GM12878 (cell line): ENCODE measurements around the gene DNAJC15. TPM values are rescaled to one million over a fixed set of nuclear protein-coding genes. Genes with fewer than 3 reads are reported as not detected.

Experiments used
- ATAC-seq: fragments of 200-7000 bp; cut with Tn5 transposase; 3 replicates; pipeline ENCODE4 v1.9.1; 2020; ENCODE audit warnings: mild to moderate bottlenecking, moderate library complexity
- BruUV-seq: library from RNA; stranded (reverse); fragments of 400-500 nt; replicated peaks from 2 replicates; lab custom pipeline; 2021; lab: Mats Ljungman, UMichigan
- CTCF ChIA-PET: fragments of 300-600 bp; sonication (Branson Sonifier 250); formaldehyde crosslinking; extraction: SDS; loops from one replicate; lab custom pipeline; 2021; ENCODE audit warnings: inconsistent platforms; lab: Yijun Ruan, JAX
- POLR2A ChIA-PET: fragments of 350-600 bp; formaldehyde crosslinking; extraction: SDS; loops from one replicate; lab custom pipeline; 2021; ENCODE audit warnings: inconsistent platforms; lab: Charles Lee
- RAD21 ChIA-PET: fragments of 300-600 bp; sonication (Branson Sonifier 250); formaldehyde crosslinking; loops from one replicate; lab custom pipeline; 2023; ENCODE audit warnings: antibody characterized with exemption; ENCODE audit not compliant: unreplicated experiment; lab: Charles Lee
- SMC1A ChIA-PET: fragments of 300-600 bp; sonication (Branson Sonifier 250); formaldehyde crosslinking; loops from one replicate; lab custom pipeline; 2023; ENCODE audit not compliant: unreplicated experiment, uncharacterized antibody; lab: Charles Lee
- DNase-seq: peaks from one replicate; pipeline ENCODE4 v3.0.0-alpha.2; 2011; ENCODE audit warnings: low read depth, low spot score
- FAIRE-seq: peaks from 3 replicates; lab custom pipeline; 2011; peaks lifted over from hg19 to GRCh38; lab: Jason Lieb, UNC
- H2AFZ ChIP-seq: 2 replicates; pipeline ENCODE4 v1.6.0; 2011; ENCODE audit warnings: low read depth, low read length, control low read depth; ENCODE audit not compliant: control insufficient read depth
- H3K27ac ChIP-seq: 2 replicates; pipeline ENCODE4 v1.5.1; 2011; ENCODE audit warnings: control low read depth; ENCODE audit not compliant: control insufficient read depth, insufficient read depth
- H3K27me3 ChIP-seq, 2 experiments: replicated peaks in 1 of 2; 2 replicates each; pipeline versions ENCODE4 v1.6.0 to v1.6.1; 2011; ENCODE audit warnings: low read length in 1 of 2; ENCODE audit not compliant: control insufficient read depth in 2 of 2, insufficient read depth in 2 of 2
- H3K36me3 ChIP-seq, 2 experiments: 2 replicates each; pipeline ENCODE4 v1.5.1; 2011; ENCODE audit warnings: low read length in 1 of 2; ENCODE audit not compliant: control insufficient read depth in 2 of 2, insufficient read depth in 2 of 2
- H3K4me1 ChIP-seq: 2 replicates; pipeline ENCODE4 v1.6.1; 2011; ENCODE audit warnings: mild to moderate bottlenecking, low read length, moderate library complexity, mixed read lengths; ENCODE audit not compliant: control insufficient read depth, insufficient read depth
- H3K4me2 ChIP-seq: 2 replicates; pipeline ENCODE4 v1.6.0; 2011; ENCODE audit warnings: control low read depth; ENCODE audit not compliant: control insufficient read depth, insufficient read depth
- H3K4me3 ChIP-seq: fragments of 200-600 bp; sonication (generic); 2 replicates; pipeline ENCODE4 v1.5.1; 2016
- H3K79me2 ChIP-seq: 2 replicates; pipeline ENCODE4 v1.6.0; 2011; ENCODE audit warnings: low read length; ENCODE audit not compliant: control insufficient read depth, insufficient read depth
- H3K9ac ChIP-seq: 2 replicates; pipeline ENCODE4 v1.8.0; 2011; ENCODE audit warnings: low read length, control low read depth, mixed read lengths; ENCODE audit not compliant: control insufficient read depth, insufficient read depth
- H3K9me3 ChIP-seq: replicated peaks from 3 replicates; pipeline ENCODE4 v1.5.1; 2011; ENCODE audit warnings: mild to moderate bottlenecking, low read length; ENCODE audit not compliant: control insufficient read depth, insufficient read depth
- H4K20me1 ChIP-seq: 2 replicates; pipeline ENCODE4 v1.6.0; 2011; ENCODE audit not compliant: control insufficient read depth, insufficient read depth
- MYB ChIP-seq: fragments of 150-350 bp; IDR thresholded peaks from 2 replicates; pipeline ENCODE4 v1.6.1; 2014; ENCODE audit warnings: mild to moderate bottlenecking, low read depth, low read length, borderline replicate concordance
- SP1 ChIP-seq: IDR thresholded peaks from one replicate; pipeline ENCODE4 v1.6.1; 2011; ENCODE audit warnings: low read depth, low read length
- SUZ12 ChIP-seq: fragments of 200-600 bp; sonication (generic); IDR thresholded peaks from one replicate; pipeline ENCODE4 v1.6.1; 2018; ENCODE audit warnings: antibody characterized with exemption, mild to moderate bottlenecking; ENCODE audit not compliant: unreplicated experiment
- TBL1XR1 ChIP-seq: IDR thresholded peaks from 2 replicates; pipeline ENCODE4 v1.6.1; 2012; ENCODE audit warnings: low read depth, low read length, improper control_type of control experiment
- WGBS: methylation state at CpG from one replicate; pipeline ENCODE4 v1.1.6; 2016; ENCODE audit warnings: low lambda C conversion rate; ENCODE audit not compliant: insufficient replicate concordance, insufficient coverage; ENCODE audit errors: missing lambda C conversion rate; 5-methylcytosine and 5-hydroxymethylcytosine counted together
- in situ Hi-C: fragments of 300-500 bp; cut with MboI; formaldehyde crosslinking; loops from 9 replicates; pipeline ENCODE4 v1.14.3; 2018; ENCODE audit warnings: mixed read lengths
- intact Hi-C: fragments of 100-400 bp; cut with micrococcal nuclease; formaldehyde crosslinking; loops from one replicate; pipeline ENCODE4 v1.14.2; 2022; ENCODE audit not compliant: unreplicated experiment
- polyA plus RNA-seq, 11 experiments: library from polyadenylated mRNA; depleted of rRNA in 4 of 11; unstranded in 6 of 11; stranded (reverse) in 5 of 11; fragments of >200 nt; fragmentation: Nextera tagmentation in 4 of 11; fragmentation: Illumina TruSeq in 1 of 11; extraction: Ambion mirVana in 4 of 11; extraction: Trizol in 1 of 11; gene quantifications; 1 replicate in 1 of 11; 2 replicates in 10 of 11; pipeline versions ENCODE4 v1.2.1 to v1.2.3, GENCODE V29; 2011 to 2016; ENCODE audit warnings: inconsistent platforms in 2 of 11, missing spikeins in 2 of 11, low read depth in 1 of 11
- total RNA-seq, 4 experiments: library from RNA; depleted of rRNA in 3 of 4; stranded (reverse); fragments of >200 nt in 3 of 4; fragmentation: Illumina TruSeq in 1 of 4; extraction: Trizol in 1 of 4; gene quantifications; 2 replicates each; pipeline versions ENCODE4 v1.2.1 to v1.2.3, GENCODE V29; 2013 to 2021
- TF ChIP-seq, protein P1 (sequence below), 3 experiments: IDR thresholded peaks in 2 of 3; conservative IDR thresholded peaks in 1 of 3; 2 replicates each; pipeline ENCODE4 v1.5.1; 2011; ENCODE audit warnings: low read depth in 3 of 3, low read length in 3 of 3, mild to moderate bottlenecking in 3 of 3, control low read depth in 2 of 3, moderate library complexity in 2 of 3, inconsistent platforms in 1 of 3, mixed read lengths in 1 of 3; ENCODE audit not compliant: control insufficient read depth in 2 of 3, insufficient read depth in 1 of 3; ENCODE audit errors: extremely low read depth in 1 of 3

DNAJC15 gene
- total and polyA plus RNA-seq, 10 of the 15 experiments (the other 5 are each of a cell fraction or from before 2014, with no cell fraction given) = 13.1 to 104 (median 54.4) TPM

DNA sequence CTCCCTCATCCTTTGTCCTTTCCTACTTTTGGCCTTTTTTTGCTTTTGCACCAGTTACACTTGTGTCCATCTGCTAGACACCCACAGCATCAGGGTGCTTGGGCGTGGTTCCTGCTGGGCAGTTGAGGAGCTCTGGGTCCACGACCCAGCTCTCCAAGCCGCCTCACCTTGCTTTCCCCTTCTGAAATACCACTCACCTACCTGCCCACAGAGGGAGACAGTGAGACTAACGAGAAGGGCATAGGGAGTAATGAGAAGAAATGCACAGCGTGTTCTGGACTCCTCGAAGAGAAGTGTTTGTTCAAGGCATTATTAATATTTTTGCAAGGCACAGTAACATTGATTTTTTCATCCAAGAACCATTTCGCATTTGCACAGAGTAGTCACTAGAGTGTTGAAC, 92.9 kb downstream of the DNAJC15 start:
- ATAC-seq = peak; percentile 48; the same call in 2 of the 3 replicates
- Histone ChIP-seq H3K4me1 (no peaks in the 10 kb centered on the region), H3K9ac (no peak overlapping the region), H3K4me3 (no peak overlapping the region), H3K79me2 (no peaks in the 10 kb centered on the region), H3K4me2 (no peak overlapping the region), H3K27me3 (no peaks in the 10 kb centered on the region), H2AFZ (no peak overlapping the region), H3K36me3 (no peaks in the 10 kb centered on the region), H3K9me3 (no peaks in the 10 kb centered on the region), H3K27ac (no peak overlapping the region), H4K20me1 (no peaks in the 10 kb centered on the region)
- ChIA-PET POLR2A (no interaction called here), RAD21 (no interaction called here), SMC1A (interaction anchor here (0.6 to 1.4 kb wide), 3 partner anchors 28 to 41 kb away, joined by 3 to 4 read pairs (median 3); no protein-coding TSS in a partner anchor), CTCF (interaction anchor here (1.0 to 2.2 kb wide), 6 partner anchors 9 to 144 kb away, joined by 3 to 7 read pairs (median 4); no protein-coding TSS in a partner anchor)
- no peak for FAIRE-seq
- no peak for DNase-seq
- intact Hi-C loops (no loop called here), in situ Hi-C loops (no loop called here)
- BruUV-seq = no TSS peak
- WGBS = 53% methylated on average over 7 of the region's 7 CpGs
- TF ChIP-seq MYB = no peak
- TF ChIP-seq, protein P1, sequence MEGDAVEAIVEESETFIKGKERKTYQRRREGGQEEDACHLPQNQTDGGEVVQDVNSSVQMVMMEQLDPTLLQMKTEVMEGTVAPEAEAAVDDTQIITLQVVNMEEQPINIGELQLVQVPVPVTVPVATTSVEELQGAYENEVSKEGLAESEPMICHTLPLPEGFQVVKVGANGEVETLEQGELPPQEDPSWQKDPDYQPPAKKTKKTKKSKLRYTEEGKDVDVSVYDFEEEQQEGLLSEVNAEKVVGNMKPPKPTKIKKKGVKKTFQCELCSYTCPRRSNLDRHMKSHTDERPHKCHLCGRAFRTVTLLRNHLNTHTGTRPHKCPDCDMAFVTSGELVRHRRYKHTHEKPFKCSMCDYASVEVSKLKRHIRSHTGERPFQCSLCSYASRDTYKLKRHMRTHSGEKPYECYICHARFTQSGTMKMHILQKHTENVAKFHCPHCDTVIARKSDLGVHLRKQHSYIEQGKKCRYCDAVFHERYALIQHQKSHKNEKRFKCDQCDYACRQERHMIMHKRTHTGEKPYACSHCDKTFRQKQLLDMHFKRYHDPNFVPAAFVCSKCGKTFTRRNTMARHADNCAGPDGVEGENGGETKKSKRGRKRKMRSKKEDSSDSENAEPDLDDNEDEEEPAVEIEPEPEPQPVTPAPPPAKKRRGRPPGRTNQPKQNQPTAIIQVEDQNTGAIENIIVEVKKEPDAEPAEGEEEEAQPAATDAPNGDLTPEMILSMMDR (IDR thresholded peaks at IDR 0.05 in 2 of 3, conservative IDR thresholded peaks at IDR 0.05 in 1 of 3; ENCODE audit: control insufficient read depth in 2 of 3, extremely low read depth in 1 of 3, insufficient read depth in 1 of 3, low read depth in 3 of 3, low read length in 3 of 3) = peak; percentile 13 to 32 (median 31); a peak in 2 of 6 replicates

DNA sequence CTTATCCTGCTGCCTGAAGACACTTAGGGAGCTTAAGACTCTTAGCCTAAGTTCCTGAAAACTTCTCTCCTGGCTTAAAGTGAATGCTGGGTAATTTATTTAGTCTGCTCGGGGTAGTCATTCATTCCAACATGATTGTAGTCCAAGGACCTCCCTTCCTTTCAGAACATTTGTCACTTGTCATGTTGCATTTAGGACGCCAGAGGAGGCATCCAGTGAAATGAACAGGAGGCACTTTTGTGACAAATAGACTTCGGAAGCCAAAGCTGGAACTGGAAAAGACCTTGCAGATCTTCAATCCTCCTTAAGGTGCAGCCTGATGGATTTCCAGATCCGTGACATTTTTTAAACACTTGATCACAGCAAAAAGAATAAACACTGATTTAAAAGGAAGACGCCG, 95.1 kb downstream of the DNAJC15 start:
- SMC1A ChIA-PET = no interaction called here
- in situ Hi-C loops = no loop called here

More for the DNA sequence above, 95.1 kb downstream of the DNAJC15 start:
- H3K9ac ChIP-seq = no peak overlapping the region
- ATAC-seq (no peak), FAIRE-seq (no peak), DNase-seq (no peak)
- intact Hi-C loops = no loop called here
- H3K27ac ChIP-seq = no peak overlapping the region
- H4K20me1 ChIP-seq = no peaks in the 10 kb centered on the region
- RAD21 ChIA-PET = no interaction called here
- WGBS = 52% methylated on average over 6 of the region's 6 CpGs
- TF ChIP-seq SP1 (no peak), SUZ12 (no peak), TBL1XR1 (no peak)
- H3K4me3 ChIP-seq = no peak overlapping the region
- H3K27me3 ChIP-seq = no peaks in the 10 kb centered on the region
- H3K4me1 ChIP-seq = no peaks in the 10 kb centered on the region
- no peaks in the 10 kb centered on the region for H3K9me3 ChIP-seq
- CTCF ChIA-PET = no interaction called here
- no peaks in the 10 kb centered on the region for H3K79me2 ChIP-seq
- no TSS peak for BruUV-seq
- POLR2A ChIA-PET = no interaction called here
- no peak overlapping the region for H3K4me2 ChIP-seq
- H3K36me3 ChIP-seq = no peaks in the 10 kb centered on the region
- no peak overlapping the region for H2AFZ ChIP-seq
